ENCODE measurements around the gene FILIP1.

FILIP1 gene

DNA sequence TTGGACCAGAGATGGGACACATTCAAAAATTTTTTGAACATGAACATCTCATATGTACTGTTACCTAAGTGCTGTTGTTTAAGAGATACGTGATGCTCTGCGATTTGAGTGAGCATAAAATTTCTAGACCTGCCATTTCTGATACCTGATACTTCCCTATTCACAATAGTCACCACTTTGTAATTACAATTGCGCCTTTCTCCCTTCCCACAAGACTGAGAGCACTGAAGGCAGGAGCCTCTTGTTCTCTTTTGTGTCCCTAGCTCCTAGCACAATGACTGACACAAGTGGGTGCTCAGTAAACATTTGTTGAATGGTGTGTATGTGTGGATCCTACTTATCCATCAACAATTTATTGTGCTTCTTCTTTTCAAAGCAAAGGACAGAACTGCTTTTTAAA lies 116.2 kb downstream of the FILIP1 start:
- no peak for DNase-seq

DNA sequence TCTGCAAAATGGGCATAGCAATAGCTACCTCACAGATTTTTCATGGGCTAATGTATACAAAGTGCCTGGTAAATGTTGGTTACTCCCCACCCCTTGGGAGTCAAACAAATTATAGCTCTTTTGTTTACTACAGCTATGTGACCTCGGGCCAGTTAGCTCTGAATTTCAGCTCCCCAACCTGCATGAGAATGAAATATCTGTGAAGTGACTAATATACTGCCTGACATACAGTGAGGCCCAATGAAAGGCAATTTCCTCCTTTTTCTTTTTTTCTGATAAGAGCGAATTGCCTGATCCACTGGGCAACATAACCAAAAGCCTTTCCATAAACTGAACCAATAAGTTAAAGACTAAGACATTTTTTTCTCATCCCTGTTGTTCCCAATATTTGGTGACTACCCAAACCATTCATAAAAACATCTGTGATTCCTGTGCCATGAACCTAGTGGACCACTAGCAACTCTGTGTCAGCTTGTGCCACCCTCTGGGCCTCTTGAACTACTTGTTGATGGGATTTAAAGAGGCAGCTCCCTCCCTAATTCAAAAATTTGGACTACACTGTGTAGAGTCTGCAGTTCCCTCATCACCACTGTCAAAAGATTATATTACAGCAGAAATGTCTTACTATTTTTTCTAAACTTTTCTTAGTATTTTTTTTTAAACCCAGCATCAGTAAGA lies 117.1 kb downstream of the FILIP1 start:
- DNase-seq, result no peak

GRCh38 chr6:75374961-75375400 lies 118.6 kb downstream of the FILIP1 start:
- DNase-seq, result no peak

DNA sequence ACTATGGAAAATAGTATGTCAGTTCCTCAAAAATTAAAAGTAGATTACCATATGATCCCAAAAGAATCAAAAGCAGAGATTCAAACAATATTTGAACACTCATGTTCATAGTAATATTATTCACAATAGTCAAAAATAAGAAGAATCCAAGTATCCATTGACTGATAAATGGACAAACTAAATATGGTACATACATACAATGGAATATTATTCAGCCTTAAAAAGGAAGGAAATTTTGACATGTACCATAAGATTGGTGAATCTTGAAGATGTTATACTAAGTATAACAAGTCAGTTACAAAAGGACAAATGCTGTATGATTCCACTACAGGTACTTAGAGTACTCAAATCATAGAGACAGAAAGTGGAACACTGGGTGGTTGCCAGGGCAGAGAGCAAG lies 120.7 kb downstream of the FILIP1 start:
- DNase-seq, result no peak

DNA sequence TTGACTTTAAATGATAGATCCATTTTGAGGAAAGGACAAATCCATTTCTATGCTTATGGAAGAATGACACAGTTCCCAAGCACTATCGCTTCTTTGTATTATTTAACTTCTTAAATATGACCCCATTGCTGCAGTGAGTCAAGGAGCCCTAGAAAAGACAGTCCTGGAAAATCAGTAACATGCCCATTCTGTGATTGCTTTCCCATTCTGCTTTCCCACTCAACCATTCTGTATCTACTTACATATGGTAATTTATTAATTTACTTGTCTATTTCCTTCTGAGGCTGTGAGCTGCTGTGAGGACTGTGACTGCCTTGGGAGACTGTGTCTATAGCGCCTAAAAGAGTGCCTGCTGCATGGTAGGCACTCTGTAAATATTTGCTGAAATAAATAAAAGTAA lies 123.6 kb downstream of the FILIP1 start:
- no peak for DNase-seq

DNA sequence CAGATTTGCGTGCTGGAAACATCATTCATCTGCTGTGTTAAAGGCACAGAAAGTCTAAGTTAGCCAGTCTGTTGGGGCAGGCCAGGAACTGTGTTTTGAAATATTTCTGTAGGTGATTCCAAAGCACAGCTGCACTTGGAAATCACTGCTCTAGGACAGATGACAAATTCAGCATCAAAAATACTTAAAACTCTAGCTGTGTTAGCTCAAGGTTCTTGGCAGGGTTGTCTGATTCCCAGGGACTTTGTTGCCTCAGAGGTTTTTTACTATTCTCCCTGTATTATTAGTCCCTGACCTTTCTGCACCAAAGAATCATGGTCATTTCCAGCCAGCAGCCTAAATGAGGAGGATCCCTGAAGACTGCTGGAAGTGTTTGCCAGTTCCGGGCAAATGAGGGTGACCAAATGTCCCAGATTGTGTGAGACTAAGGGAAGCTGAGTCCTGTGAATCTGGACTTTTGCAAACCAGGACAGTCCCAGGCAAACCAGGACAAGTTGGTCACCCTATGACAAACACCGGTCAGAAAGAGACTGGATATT lies 124.7 kb downstream of the FILIP1 start:
- DNase-seq, result no peak

GRCh38 chr6:75368151-75368779 lies 125.3 kb downstream of the FILIP1 start:
- DNase-seq, result no peak

- no peak for DNase-seq
Measured at GRCh38 chr6:75363304-75363703, 130.3 kb downstream of the FILIP1 start.

- no peak for DNase-seq
Measured at GRCh38 chr6:75353644-75354043, 140.0 kb downstream of the FILIP1 start.

DNA sequence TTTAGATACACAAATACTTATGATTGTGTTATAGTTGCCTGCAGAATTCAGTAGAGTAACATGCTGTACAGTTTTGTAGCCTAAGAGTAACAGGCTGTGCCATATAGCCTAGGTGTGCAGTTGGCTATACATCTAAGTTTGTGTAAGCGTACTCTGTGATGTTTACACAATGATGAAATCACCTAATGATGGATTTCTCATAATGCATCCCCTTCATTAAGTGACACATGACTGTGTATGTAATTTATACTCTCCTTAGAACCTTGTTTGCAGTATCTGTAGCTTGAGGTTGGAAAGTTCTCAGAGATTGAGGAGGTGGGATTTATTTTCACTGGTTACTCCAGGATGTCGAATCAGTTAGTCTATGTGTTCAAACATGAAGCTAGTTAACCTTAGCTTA lies 142.0 kb downstream of the FILIP1 start:
- no peak for DNase-seq

GRCh38 chr6:75350808-75351207 lies 142.8 kb downstream of the FILIP1 start:
- DNase-seq, result no peak

- no peak for DNase-seq
Measured at GRCh38 chr6:75350156-75350555, 143.4 kb downstream of the FILIP1 start.

DNA sequence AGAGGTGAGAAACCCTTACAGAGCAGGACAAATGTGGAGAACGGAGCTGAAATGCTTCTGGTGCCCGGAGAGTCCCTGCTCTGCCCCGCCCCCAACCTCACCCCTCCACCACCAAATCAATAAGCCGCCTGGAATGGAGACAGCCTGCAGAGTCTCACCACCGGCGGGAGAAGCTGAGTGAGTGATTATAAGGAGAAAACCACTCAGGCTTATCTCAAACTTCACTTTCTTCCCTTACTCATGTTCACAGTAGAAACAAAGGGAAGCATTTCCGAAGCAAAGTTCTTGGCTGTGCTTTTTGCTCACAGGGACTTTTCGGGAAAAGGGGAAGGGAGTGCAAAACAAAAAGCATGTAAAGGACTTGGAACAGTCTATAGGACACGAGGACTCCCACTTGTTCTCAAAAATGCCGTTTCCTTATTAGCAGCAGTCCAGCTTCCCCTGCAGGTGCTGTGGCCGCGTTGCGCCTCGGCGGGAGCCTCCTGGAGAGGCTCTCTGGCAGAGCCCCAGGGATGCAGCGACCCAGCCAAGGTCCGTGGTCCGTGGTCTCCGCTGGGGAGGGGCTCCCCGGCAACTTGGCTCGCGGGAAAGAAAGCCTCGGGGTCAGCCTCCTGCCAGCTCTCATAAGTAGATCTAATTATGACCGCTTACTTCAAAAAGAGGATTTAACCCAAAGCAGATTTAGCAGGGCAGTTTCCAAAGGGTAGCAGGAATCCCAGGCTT lies 144.2 kb downstream of the FILIP1 start:
- DNase-seq, result no peak

DNA sequence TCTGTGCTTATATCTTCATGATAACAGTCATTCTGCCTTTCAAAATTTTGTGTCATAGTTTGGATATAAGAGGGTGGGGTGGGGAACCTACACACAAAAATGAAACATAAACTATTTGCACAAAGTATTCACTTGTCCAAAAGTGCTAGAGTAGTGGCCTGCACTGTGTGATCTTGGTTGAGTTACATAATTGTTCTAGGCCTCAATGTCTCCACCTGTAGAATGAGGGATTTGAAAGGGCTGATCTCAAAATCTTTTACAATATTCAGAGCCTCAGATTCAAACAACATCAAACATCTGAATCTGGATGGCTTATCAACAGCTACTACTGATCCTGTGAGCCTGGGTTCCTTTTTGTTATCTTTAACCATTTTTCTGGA lies 144.7 kb downstream of the FILIP1 start:
- DNase-seq, result no peak

GRCh38 chr6:75347898-75348610 lies 145.5 kb downstream of the FILIP1 start:
- DNase-seq, result no peak

DNA sequence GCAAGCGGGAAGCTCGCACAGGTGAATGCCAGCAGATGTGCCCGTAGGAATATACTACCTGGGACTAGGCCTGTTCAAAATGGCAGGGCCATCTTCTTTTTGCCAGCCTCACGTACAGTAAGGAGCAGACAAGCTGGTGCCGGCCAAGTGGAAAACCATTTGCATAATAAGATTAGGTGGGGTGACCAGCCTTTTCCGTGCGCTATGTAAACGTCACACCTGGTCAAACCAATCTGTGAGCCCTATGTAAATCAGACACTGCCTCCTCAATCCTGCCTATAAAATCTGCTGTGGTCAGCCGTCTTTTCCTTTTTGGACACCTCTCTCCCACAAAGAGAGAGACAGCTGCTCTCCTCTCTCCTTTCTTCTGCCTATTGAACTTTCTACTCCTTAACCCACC lies 148.2 kb downstream of the FILIP1 start:
- DNase-seq, result no peak

DNA sequence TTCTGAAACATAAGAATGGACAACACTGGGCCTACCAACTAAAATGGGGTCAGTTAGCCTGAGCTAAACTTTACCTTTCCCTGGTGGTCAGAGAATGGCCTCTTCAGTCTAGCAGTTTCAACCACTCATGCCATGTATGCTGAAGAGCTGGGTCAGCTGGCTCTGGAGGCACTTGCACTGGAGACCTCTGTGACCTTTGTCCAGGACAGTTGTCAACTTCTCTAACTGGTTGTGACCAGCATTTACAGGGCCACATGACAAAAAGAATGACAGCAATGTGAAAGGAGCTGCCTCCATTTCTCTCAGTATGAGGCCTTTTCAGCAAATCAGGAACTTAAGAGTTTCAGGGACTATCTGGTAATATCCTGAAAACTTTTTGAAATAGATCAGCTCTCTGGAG lies 149.1 kb downstream of the FILIP1 start:
- no peak for DNase-seq

- no peak for DNase-seq
Measured at GRCh38 chr6:75344021-75344420, 149.6 kb downstream of the FILIP1 start.

DNA sequence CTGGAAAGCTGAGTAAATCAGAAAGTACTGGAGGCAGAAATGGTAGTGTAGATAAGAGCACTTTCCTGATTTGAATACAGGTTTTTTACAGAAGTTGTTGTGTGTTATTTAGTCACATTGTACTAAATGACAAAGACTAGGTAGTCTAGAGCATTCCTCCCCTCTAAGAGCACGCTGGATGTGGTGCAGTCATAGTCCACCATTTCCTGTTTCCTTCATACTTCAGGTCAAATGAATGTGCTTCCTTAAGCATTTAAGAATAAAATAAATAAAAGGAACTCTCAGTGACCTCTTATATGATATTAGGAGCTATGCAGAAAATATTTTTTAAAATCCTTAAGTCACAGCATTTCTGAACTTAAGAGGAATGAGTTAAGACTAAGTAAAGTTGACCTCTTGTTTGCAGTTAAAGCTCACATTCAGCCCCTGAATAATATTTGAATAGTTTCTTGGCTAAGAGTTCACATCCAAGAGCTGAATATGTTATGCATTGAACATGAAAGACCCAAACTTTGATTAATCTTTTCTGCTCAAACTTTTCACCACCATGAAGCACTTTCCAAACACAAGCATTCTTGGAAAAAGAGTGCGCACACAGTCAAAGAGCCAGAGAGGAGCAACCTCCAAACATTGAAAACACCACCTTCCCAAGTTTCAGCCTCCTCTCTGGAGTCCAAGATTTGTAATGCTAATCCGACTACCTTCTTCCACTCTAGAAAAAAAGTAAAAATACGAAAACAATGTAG lies 155.6 kb downstream of the FILIP1 start:
- no peak for DNase-seq

DNA sequence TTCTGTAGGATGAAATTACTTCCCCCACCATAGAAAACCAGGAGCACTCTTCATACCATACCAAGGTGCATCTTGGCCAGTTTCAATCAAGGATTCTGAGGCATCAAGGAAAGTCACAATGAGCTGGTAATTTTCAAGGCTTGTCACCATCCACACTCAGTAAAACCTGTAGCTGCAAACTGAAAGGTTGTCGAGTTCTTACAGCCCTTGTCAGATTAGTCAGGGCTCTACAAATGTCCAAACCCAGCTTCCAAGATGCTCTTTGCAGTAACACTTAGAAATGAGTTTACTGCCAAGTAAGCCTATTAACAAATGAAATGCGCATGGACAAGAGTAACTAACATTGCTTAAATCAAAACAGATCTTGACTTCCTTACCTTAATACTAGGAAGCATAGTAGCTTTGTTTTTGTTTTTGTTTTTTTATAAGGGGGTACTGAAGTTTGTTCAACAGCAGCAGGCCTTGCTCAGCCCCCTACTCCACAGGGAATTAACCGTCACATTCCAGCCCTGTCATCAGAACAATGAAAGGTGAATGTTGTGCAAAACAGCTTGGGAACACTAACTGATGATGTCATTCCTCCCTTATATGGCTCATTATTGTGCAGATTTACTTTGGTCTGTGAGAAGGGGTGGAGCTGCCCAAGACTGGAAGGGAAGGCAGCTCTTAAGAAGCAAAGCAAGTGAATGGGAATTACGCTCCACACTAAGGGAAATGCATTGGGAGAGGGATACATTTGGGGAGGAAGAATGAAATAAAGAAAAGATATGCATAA lies 159.1 kb downstream of the FILIP1 start:
- DNase-seq, result no peak

DNA sequence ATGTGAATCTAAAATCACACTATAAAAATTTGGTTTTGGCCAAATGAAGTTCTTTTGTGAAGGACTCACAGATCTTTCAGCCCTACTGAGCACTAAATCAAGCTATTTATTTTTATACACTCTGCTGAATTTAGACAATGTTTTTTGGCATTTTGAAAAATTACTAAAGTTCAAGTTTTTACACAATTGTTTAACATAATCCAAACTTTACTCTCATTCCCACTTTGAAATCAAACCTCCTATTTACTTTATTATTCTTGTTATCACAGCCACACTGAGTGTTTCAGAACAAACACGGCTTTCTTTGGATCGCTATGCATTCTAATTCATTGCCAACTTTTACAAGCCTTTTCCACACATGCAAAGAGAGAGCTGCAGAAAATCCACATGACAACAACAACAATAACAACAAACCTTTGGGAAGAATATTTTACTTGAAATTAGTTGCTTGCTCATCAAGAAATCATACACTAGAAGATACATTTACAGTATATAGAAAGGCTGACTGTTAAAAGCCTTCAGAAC lies 159.9 kb downstream of the FILIP1 start:
- no peak for DNase-seq

- DNase-seq, result no peak
Measured at GRCh38 chr6:75331151-75331550, 162.4 kb downstream of the FILIP1 start.

Data from stimulated activated CD4-positive, alpha-beta T cell treated with anti-CD3 and anti-CD28 coated beads, Interleukin-12 subunit alpha, Interleukin-12 subunit beta, amount 100 ng/mL, for 4 hours (primary cell).